ENCODE measurements around the gene PPP6R3. TPM values are rescaled to one million over a fixed set of nuclear protein-coding genes. Genes with fewer than 3 reads are reported as not detected.
A peak's percentile ranks its signal among the peaks of the same experiment; 100 is the strongest.

The PPP6R3 gene
- total RNA-seq, 4 donors from 2014 or later: 90.7 to 253 (median 164) TPM

DNA sequence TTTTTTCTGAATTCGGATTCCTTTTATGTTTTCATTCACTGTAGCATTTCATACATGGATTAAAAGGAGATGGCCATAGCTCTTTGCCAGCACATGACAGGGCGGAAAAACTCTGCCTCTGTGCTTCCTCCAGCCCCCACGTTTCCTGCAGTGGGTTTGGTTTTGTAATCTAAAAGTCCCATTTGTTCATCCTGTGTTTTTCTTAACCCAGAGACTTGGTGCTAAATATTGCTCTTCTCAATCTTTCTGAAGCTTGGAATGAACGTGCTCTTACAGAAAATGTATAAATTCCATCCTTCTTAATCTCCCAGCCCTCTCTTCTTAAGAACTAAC, 89.9 kb downstream of the PPP6R3 start:
- Histone ChIP-seq H3K4me3 (no peak overlapping the region), H3K4me1 (peaks cover 4% of the 10 kb centered on the region in 2 donors), H3K9me3 (no peaks in the 10 kb centered on the region), H3K36me3 (no peaks in the 10 kb centered on the region), H3K27me3 (no peaks in the 10 kb centered on the region), H3K27ac (peak overlapping the region; percentile 7 to 68)
- TF ChIP-seq, protein P1, sequence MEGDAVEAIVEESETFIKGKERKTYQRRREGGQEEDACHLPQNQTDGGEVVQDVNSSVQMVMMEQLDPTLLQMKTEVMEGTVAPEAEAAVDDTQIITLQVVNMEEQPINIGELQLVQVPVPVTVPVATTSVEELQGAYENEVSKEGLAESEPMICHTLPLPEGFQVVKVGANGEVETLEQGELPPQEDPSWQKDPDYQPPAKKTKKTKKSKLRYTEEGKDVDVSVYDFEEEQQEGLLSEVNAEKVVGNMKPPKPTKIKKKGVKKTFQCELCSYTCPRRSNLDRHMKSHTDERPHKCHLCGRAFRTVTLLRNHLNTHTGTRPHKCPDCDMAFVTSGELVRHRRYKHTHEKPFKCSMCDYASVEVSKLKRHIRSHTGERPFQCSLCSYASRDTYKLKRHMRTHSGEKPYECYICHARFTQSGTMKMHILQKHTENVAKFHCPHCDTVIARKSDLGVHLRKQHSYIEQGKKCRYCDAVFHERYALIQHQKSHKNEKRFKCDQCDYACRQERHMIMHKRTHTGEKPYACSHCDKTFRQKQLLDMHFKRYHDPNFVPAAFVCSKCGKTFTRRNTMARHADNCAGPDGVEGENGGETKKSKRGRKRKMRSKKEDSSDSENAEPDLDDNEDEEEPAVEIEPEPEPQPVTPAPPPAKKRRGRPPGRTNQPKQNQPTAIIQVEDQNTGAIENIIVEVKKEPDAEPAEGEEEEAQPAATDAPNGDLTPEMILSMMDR (IDR thresholded peaks at IDR 0.05): no peak
- no peak for TF ChIP-seq POLR2A (IDR thresholded peaks at IDR 0.05)
- intact Hi-C loops (cut with DNase I; ENCODE audit: low total_unique reads): no loop called here
- DNase-seq: no peak

DNA sequence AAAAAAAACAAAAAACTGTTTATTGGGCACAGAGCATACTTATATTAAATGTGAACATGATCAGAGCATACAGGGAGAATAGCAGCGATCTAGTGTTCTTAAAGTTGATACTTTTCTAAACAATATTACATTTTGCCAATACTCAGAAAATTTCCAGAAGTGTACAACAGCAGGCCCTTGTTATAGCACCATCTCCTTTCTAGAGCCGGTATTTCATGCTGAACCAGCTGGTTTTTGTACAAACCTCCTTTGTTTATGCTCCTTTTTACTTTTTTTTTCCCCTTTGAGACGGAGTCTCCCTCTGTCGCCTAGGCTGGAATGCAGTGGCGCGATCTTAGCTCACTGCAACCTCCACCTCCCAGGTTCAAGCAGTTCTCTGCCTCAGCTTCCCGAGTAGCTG, 90.7 kb downstream of the PPP6R3 start:
- TF ChIP-seq POLR2A (IDR thresholded peaks at IDR 0.05): no peak
- TF ChIP-seq, protein P1 (IDR thresholded peaks at IDR 0.05): no peak
- DNase-seq: no peak
- H3K27ac ChIP-seq: peak overlapping the region in 1 of 2 donors; percentile 68

DNA sequence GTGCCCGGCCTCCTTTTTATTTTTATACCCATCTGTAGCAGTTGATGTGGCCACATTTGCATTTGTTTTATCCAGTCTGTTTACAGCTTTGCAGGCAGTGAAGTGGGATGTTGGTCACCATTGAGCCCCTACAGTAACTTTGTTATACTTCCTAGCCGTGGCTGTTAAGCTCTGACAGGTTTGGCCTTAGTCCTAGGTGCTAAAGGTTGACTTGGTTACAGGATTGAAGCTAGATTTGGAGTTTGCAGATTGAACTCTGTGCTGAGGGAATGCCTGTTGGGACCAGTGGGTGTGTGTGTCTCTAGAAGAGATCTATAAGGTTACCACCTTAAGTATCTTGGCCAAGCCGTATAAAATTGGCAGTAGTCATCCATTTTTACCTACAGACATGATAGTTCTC, 91.2 kb downstream of the PPP6R3 start:
- Histone ChIP-seq H3K36me3 (no peaks in the 10 kb centered on the region), H3K4me1 (peaks cover 4% of the 10 kb centered on the region in 2 donors), H3K9me3 (no peaks in the 10 kb centered on the region), H3K4me3 (no peak overlapping the region), H3K27me3 (no peaks in the 10 kb centered on the region), H3K27ac (no peak overlapping the region)
- TF ChIP-seq, protein P1 (IDR thresholded peaks at IDR 0.05): no peak
- TF ChIP-seq POLR2A (IDR thresholded peaks at IDR 0.05): no peak
- no peak for DNase-seq
- intact Hi-C loops (cut with DNase I; ENCODE audit: low total_unique reads): no loop called here

More for the DNA sequence above, 90.7 kb downstream of the PPP6R3 start:
- H3K27me3 ChIP-seq: no peaks in the 10 kb centered on the region
- H3K36me3 ChIP-seq: no peaks in the 10 kb centered on the region
- no peaks in the 10 kb centered on the region for H3K9me3 ChIP-seq
- intact Hi-C loops (cut with DNase I; ENCODE audit: low total_unique reads): no loop called here
- H3K4me3 ChIP-seq: no peak overlapping the region
- H3K4me1 ChIP-seq: peaks cover 4% of the 10 kb centered on the region in 2 donors

DNA sequence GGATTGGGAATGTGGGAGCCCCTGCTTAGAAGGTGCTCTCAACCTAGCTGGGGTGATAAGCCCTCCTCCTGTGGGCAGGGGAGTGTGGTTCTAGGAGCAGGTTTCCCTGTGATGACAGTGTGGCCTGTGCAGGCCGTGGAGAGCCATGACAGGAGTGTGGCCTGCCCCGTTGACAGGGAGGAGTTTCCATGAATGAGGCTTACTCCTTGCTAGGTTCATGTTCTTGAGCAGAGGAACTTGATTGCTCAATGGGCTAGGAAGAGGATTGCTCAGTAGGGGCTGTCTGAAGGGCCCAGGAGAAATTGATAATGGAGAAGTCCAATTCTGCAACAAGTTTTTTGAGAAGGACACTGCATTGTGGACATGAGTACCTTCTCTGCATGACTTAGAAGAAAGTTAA, 92.0 kb downstream of the PPP6R3 start:
- no peak overlapping the region for H3K4me3 ChIP-seq
- no peaks in the 10 kb centered on the region for H3K36me3 ChIP-seq
- TF ChIP-seq, protein P1 (IDR thresholded peaks at IDR 0.05): no peak

DNA sequence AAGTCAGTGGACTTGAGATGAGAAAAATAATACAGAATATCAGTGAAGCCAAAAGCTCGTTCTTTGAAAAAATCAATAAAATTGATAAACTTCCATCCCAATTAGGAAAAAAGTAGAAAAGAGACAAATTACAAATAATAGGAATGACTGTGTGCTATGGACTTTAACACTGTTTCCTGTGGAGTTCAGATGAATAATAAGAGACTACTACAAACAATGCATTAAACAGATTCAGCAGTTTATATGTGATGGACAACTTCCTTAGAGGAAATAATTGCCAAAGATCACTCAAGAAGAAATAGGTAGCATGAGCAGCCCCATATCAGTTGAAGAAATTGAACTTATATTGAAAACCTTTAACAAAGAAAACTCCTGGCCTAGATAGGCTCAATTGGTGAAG, 99.7 kb downstream of the PPP6R3 start:
- Histone ChIP-seq H3K36me3 (no peaks in the 10 kb centered on the region), H3K27ac (no peak overlapping the region), H3K4me3 (no peak overlapping the region), H3K9me3 (no peaks in the 10 kb centered on the region), H3K27me3 (no peaks in the 10 kb centered on the region), H3K4me1 (no peaks in the 10 kb centered on the region)
- TF ChIP-seq, protein P1 (IDR thresholded peaks at IDR 0.05): no peak
- no peak for TF ChIP-seq POLR2A (IDR thresholded peaks at IDR 0.05)
- intact Hi-C loops (cut with DNase I; ENCODE audit: low total_unique reads): no loop called here
- no peak for DNase-seq

More for the DNA sequence above, 92.0 kb downstream of the PPP6R3 start:
- Histone ChIP-seq H3K4me1 (peaks cover 4% of the 10 kb centered on the region in 2 donors), H3K9me3 (no peaks in the 10 kb centered on the region), H3K27me3 (no peaks in the 10 kb centered on the region), H3K27ac (no peak overlapping the region)
- DNase-seq: no peak
- intact Hi-C loops (cut with DNase I; ENCODE audit: low total_unique reads): no loop called here

Measured in uterus (tissue), 4 donors.